K562 (cell line): ENCODE measurements around the gene TXNRD1. TPM values are rescaled to one million over a fixed set of nuclear protein-coding genes. Genes with fewer than 3 reads are reported as not detected.

ENCODE experiments used
- ATAC-seq: fragments of 200-7000 bp; cut with Tn5 transposase; 3 replicates; pipeline ENCODE4 v1.9.1; 2020; ENCODE audit warnings: moderate library complexity
- BruUV-seq: library from RNA; stranded (reverse); fragments of 400-500 nt; replicated peaks from 2 replicates; lab custom pipeline; 2021; lab: Mats Ljungman, UMichigan
- CTCF ChIA-PET: fragments of 300-600 bp; formaldehyde crosslinking; extraction: SDS; loops from one replicate; lab custom pipeline; 2021; ENCODE audit warnings: low intra/inter-chr PET ratio; lab: Yijun Ruan, JAX
- POLR2A ChIA-PET: fragments of 300-600, 350-650 bp; sonication (Branson Sonifier 250); formaldehyde crosslinking; extraction: SDS; loops from one replicate; lab custom pipeline; 2021; ENCODE audit warnings: antibody characterized with exemption, inconsistent platforms; lab: Yijun Ruan, JAX
- DNase-seq, 4 experiments: peaks; one replicate each; pipeline versions ENCODE4 v3.0.0 to v3.0.0-alpha.2; 2011 to 2018; ENCODE audit warnings: low spot score in 3 of 4, mixed read lengths in 3 of 4; ENCODE audit errors: extremely low read depth in 1 of 4
- FAIRE-seq: peaks from 2 replicates; lab custom pipeline; 2011; peaks lifted over from hg19 to GRCh38; lab: Jason Lieb, UNC
- H2AFZ ChIP-seq: 2 replicates; pipeline ENCODE4 v1.6.0; 2011; ENCODE audit warnings: low read depth, low read length, control low read depth, inconsistent platforms
- H3K27ac ChIP-seq: fragments of 200-600 bp; 3 replicates; pipeline ENCODE4 v1.8.0; 2011; ENCODE audit warnings: low read depth, mild to moderate bottlenecking, control low read depth, inconsistent platforms, low read length, moderate library complexity, mixed read lengths; ENCODE audit errors: extremely low read depth
- H3K27me3 ChIP-seq, 2 experiments: fragments of 300-600 bp in 1 of 2; 2 replicates in 1 of 2; 3 replicates in 1 of 2; pipeline versions ENCODE4 v1.6.0 to v1.8.0; 2011; ENCODE audit warnings: inconsistent platforms in 2 of 2, low read length in 2 of 2, mild to moderate bottlenecking in 1 of 2, mixed read lengths in 1 of 2, moderate library complexity in 1 of 2; ENCODE audit not compliant: control insufficient read depth in 2 of 2, insufficient read depth in 2 of 2
- H3K36me3 ChIP-seq: fragments of 300-600 bp; 3 replicates; pipeline ENCODE4 v1.8.0; 2011; ENCODE audit warnings: mild to moderate bottlenecking, low read length, inconsistent platforms; ENCODE audit not compliant: control insufficient read depth, insufficient read depth
- H3K4me1 ChIP-seq, 2 experiments: fragments of 200-600 bp in 1 of 2; replicated peaks in 1 of 2; 2 replicates in 1 of 2; 3 replicates in 1 of 2; pipeline versions ENCODE4 v1.5.1 to v1.8.0; 2011; ENCODE audit warnings: inconsistent platforms in 2 of 2, low read length in 2 of 2, mild to moderate bottlenecking in 1 of 2, mixed read lengths in 1 of 2, moderate library complexity in 1 of 2; ENCODE audit not compliant: control insufficient read depth in 2 of 2, insufficient read depth in 2 of 2
- H3K4me2 ChIP-seq: 2 replicates; pipeline ENCODE4 v1.6.1; 2011; ENCODE audit warnings: low read length, control low read depth, inconsistent platforms, mixed read lengths; ENCODE audit not compliant: insufficient read depth
- H3K4me3 ChIP-seq: fragments of 200-600 bp; sonication (generic), shearing (Covaris generic); 2 replicates; pipeline ENCODE4 v1.5.1; 2016; ENCODE audit warnings: control low read depth, inconsistent platforms
- H3K79me2 ChIP-seq: fragments of 200-600 bp; 3 replicates; pipeline ENCODE4 v1.8.0; 2011; ENCODE audit warnings: low read length, inconsistent platforms; ENCODE audit not compliant: control insufficient read depth, insufficient read depth
- H3K9ac ChIP-seq, 2 experiments: 2 replicates each; pipeline versions ENCODE4 v1.6.0 to v1.6.1; 2011; ENCODE audit warnings: low read depth in 2 of 2, low read length in 2 of 2, control low read depth in 1 of 2, inconsistent platforms in 1 of 2, mild to moderate bottlenecking in 1 of 2, mixed read lengths in 1 of 2; ENCODE audit not compliant: insufficient read depth in 1 of 2
- H3K9me1 ChIP-seq: one replicate; pipeline ENCODE4 v1.6.0; 2011; ENCODE audit warnings: inconsistent platforms, mild to moderate bottlenecking, low read length, moderate library complexity; ENCODE audit not compliant: control insufficient read depth, insufficient read depth
- H3K9me3 ChIP-seq: replicated peaks from 2 replicates; pipeline ENCODE4 v1.5.1; 2011; ENCODE audit warnings: low read depth, low read length, inconsistent platforms; ENCODE audit not compliant: control insufficient read depth, insufficient read depth
- H4K20me1 ChIP-seq: replicated peaks from 2 replicates; pipeline ENCODE4 v1.6.1; 2011; ENCODE audit warnings: low read length, inconsistent platforms, mixed read lengths; ENCODE audit not compliant: control insufficient read depth, insufficient read depth
- CTBP1 ChIP-seq: fragments of 450-650 bp; IDR thresholded peaks from 2 replicates; pipeline ENCODE4 v1.6.1; 2016; ENCODE audit warnings: borderline replicate concordance
- CTCF ChIP-seq, 3 experiments: IDR thresholded peaks in 2 of 3; conservative IDR thresholded peaks in 1 of 3; 2 replicates each; pipeline ENCODE4 v1.5.1; 2011 to 2012; ENCODE audit warnings: low read length in 3 of 3, mild to moderate bottlenecking in 3 of 3, control low read depth in 2 of 3, improper control_type of control experiment in 1 of 3, inconsistent platforms in 1 of 3, low read depth in 1 of 3, mixed read lengths in 1 of 3, moderate library complexity in 1 of 3; ENCODE audit not compliant: insufficient read depth in 2 of 3
- RBFOX2 ChIP-seq: fragments of 200-400 bp; formaldehyde crosslinking; IDR thresholded peaks from 2 replicates; pipeline ENCODE4 v1.6.1; 2017; ENCODE audit warnings: low read depth, mild to moderate bottlenecking, low read length, moderate library complexity
- ZC3H4 ChIP-seq: sonication (generic); formaldehyde crosslinking; IDR thresholded peaks from 2 replicates; pipeline ENCODE4 v1.9.0; 2021; ENCODE audit warnings: missing genetic modification reagents, borderline replicate concordance
- ZNF274 ChIP-seq: IDR thresholded peaks from 2 replicates; pipeline ENCODE4 v1.6.1; 2011; ENCODE audit warnings: low read depth, mild to moderate bottlenecking, low read length, moderate library complexity, borderline replicate concordance
- WGBS: fragments of 100-300 bp; shearing (Covaris generic); methylation state at CpG from one replicate; pipeline ENCODE4 v1.1.6; 2016; ENCODE audit warnings: low coverage, mixed read lengths; ENCODE audit not compliant: insufficient coverage; ENCODE audit errors: missing lambda C conversion rate; 5-methylcytosine and 5-hydroxymethylcytosine counted together
- in situ Hi-C: fragments of 300-500 bp; cut with MboI; formaldehyde crosslinking; loops from 4 replicates; pipeline ENCODE4 v1.15.0; 2018; ENCODE audit warnings: inconsistent platforms, mixed read lengths
- intact Hi-C: fragments of 100-400 bp; cut with micrococcal nuclease; formaldehyde crosslinking; loops from 2 replicates; pipeline ENCODE4 v1.14.2; 2022
- polyA plus RNA-seq, 8 experiments: library from polyadenylated mRNA; depleted of rRNA in 4 of 8; stranded (reverse) in 5 of 8; unstranded in 3 of 8; fragments of >200 nt; fragmentation: Nextera tagmentation in 2 of 8; fragmentation: Illumina TruSeq in 1 of 8; extraction: Ambion mirVana in 2 of 8; extraction: Trizol in 1 of 8; gene quantifications; 2 replicates each; pipeline versions ENCODE4 v1.2.1 to v1.2.3, GENCODE V29; 2011 to 2014; ENCODE audit warnings: inconsistent platforms in 1 of 8, missing spikeins in 1 of 8
- total RNA-seq, 7 experiments: library from RNA; depleted of rRNA in 6 of 7; stranded (reverse); fragments of >200 nt in 6 of 7; fragmentation: Illumina TruSeq in 2 of 7; extraction: Trizol in 2 of 7; gene quantifications; 2 replicates each; pipeline versions ENCODE4 v1.2.1 to v1.2.3, GENCODE V29; 2011 to 2021; ENCODE audit warnings: low replicate concordance in 1 of 7

TXNRD1 gene
- total and polyA plus RNA-seq, 9 of the 15 experiments (the other 6 are each of a cell fraction or from before 2014, with no cell fraction given), result 107 to 189 (median 146) TPM

DNA sequence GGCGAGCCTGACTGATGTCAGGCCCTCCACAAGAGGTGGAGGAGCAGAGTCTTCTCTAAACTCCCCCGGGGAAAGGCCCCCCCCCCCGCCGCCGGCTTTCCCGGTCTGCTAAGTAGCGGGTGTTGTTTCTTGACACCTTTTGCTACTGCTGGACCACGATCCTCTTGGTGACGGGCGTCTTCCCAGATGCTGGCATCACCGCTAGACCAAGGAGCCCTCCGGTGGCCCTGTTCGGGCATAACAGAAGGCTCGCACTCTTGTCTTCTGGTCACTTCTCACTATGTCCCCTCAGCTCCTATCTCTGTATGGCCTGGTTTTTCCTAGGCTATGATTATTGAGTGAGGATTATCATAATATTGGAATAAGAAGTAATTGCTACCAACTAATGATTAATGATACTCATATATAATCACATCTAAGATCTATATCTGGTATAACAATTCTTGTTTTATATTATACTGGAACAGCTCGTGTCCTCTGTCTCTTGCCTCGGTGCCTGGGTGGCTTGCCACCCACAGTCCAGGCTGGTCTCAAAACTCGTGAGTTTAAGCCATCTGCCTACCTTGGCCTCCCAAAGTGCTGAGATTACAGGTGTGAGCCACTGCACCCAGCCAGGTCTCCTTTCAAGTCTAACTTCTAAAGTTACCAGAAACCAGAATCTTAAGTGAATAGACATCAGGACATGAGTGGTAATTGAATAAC is 78.7 kb downstream of the TXNRD1 start (continued):
- peak; percentile 12 to 33 (median 31); a peak in 4 of 6 replicates for TF ChIP-seq CTCF (IDR thresholded peaks at IDR 0.05 in 2 of 3, conservative IDR thresholded peaks at IDR 0.05 in 1 of 3; ENCODE audit: insufficient read depth in 2 of 3, low read depth in 1 of 3, low read length in 3 of 3)

GRCh38 chr12:104294927-104295668 is 79.5 kb downstream of the TXNRD1 start:
- intact Hi-C loops, result no loop called here
- peaks cover 11% of the 10 kb centered on the region for H4K20me1 ChIP-seq
- TF ChIP-seq ZNF274, result no peak
- no peak for TF ChIP-seq CTBP1
- peak; percentile 57 for TF ChIP-seq RBFOX2
- no peak for TF ChIP-seq ZC3H4 (CRISPR knock-in tag)
- H3K36me3 ChIP-seq, result peaks cover 85% of the 10 kb centered on the region
- peaks cover 94% of the 10 kb centered on the region for H3K79me2 ChIP-seq
- BruUV-seq, result no TSS peak
- in situ Hi-C loops, result loop anchor here (10.0 kb wide), 1 partner anchor 80 kb away; the partner anchor contains the start of gene TXNRD1
- no peak for FAIRE-seq
- no peaks in the 10 kb centered on the region for H3K27me3 ChIP-seq
- no peak; the same call in 2 of the 3 replicates for ATAC-seq
- 0 out of 2 replicates have a peak, but pooled peaks cover 2% of the 10 kb centered on the region for H3K9me3 ChIP-seq
- no peak overlapping the region for H3K9ac ChIP-seq
- no peak for DNase-seq
- no peaks in the 10 kb centered on the region for H3K9me1 ChIP-seq
- no peaks in the 10 kb centered on the region; a peak in 2 of 5 replicates for H3K4me1 ChIP-seq
- no peak overlapping the region for H3K4me2 ChIP-seq
- CTCF ChIA-PET, result no interaction called here
- no peak overlapping the region for H3K4me3 ChIP-seq
- POLR2A ChIA-PET, result interaction anchor here (0.9 to 7.6 kb wide), 10 partner anchors 7 to 73 kb away, joined by 3 to 104 read pairs (median 4); partner anchors contain the start of gene EID3
- 84% methylated on average over 9 of the region's 9 CpGs for WGBS
- no peak overlapping the region for H3K27ac ChIP-seq
- no peak overlapping the region for H2AFZ ChIP-seq
